ENCODE data around the gene CDC26.
"Not testable (repeated sequence)": the region's sequence is repeated elsewhere in the genome, so short reads cannot be mapped to it uniquely, and the experiment has no call there.

The CDC26 gene

DNA sequence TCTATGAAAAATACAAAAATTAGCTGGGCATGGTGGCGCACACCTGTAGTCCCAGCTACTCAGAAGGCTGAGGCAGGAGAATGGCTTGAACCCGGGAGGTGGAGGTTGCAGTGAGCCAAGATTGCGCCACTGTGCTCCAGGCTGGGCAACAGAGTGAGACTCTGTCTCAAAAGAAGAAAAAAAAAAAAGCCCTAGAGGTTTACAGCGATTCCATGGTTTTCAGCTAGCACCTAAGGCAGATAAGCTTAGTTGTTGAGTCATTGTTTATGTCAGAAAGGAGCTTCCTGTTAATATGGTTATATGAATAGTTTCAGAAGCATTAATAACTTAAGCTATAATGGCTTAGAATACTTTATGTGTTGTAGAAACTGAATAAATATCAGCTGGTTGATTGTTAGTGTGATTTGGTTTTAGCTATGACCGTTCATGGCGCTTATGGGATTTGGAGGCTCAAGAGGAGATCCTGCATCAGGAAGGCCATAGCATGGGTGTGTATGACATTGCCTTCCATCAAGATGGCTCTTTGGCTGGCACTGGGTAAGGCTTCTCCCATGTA is 14.8 kb upstream of the CDC26 start:
- no peak for DNase-seq

- DNase-seq = no peak
These were observed 13.7 kb upstream of the CDC26 start for GRCh38 chr9:113289091-113289490.

DNA sequence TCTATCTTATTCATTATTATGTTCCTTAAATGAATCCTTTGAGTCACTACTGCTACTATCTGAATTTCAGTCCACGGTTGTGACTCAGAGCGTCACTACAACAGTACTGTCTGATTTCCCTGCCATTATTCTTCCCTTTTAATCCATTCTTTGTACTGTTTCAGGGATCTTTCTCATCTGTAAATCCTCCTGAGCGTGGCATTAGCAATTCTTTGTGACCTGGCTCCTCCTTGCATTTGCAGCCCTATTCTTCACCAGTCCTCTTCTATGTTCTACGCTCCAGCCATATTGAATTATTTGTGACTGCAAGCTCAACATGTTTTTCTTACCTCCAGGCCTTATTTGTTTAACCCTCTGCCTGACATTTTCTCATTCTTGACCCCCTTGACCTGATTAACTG is 6.0 kb upstream of the CDC26 start:
- DNase-seq = no peak

GRCh38 chr9:113278840-113279239 is 3.5 kb upstream of the CDC26 start:
- DNase-seq = no peak

- DNase-seq = peak; percentile 61
These were observed 757 bp downstream of the CDC26 start for GRCh38 chr9:113274474-113275156.

DNA sequence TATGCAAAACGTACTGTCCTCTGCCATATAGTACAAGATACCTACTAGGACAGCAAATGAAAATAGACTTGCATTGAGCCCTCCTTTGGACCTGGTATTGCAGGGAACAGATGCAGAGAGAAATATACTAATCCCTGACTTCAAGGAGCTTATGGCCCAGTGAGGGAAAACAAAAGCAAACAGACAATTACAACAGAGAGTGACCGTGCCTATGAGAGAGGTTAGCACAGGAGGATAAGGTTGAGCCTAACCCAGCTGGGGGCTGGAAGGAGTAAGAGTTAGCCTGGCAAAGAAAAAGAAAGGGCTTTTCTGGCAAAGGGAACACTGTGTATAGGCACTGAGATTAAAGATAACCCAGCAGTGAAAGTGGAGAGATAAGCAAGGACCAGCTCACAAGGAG is 5.5 kb downstream of the CDC26 start:
- no peak for DNase-seq

- DNase-seq = no peak
These were observed 6.0 kb downstream of the CDC26 start for GRCh38 chr9:113269355-113269754.

DNA sequence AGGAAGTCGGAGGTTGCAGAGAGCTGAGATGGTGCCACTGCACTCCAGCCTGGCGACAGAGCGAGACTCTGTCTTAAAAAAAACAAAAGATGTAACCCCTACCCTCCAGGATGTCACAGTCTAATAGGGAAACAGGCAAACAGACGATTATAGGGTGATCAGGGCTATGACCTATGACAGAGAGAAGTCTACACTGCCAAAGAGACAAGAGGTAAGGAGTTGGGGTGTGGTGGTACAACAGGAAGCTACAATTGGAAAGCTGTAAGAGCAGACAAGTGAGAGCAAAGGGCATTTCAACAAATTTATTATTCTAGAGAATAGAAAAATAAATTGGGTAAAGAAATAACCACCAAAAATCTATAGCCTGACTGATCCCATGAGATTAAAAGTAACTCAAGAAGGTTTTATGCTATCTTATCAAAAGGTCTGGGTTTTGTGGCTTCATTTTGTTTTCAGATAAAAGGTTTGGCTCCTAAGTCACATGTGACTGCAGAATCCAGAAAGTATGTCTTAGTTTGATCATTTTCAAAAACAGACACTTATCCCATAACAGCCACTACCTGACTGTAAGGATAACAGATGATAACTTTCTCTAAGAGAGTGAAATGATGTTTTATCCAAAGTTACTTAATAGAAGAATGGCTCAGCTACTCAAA is 7.3 kb downstream of the CDC26 start:
- DNase-seq = no peak

DNA sequence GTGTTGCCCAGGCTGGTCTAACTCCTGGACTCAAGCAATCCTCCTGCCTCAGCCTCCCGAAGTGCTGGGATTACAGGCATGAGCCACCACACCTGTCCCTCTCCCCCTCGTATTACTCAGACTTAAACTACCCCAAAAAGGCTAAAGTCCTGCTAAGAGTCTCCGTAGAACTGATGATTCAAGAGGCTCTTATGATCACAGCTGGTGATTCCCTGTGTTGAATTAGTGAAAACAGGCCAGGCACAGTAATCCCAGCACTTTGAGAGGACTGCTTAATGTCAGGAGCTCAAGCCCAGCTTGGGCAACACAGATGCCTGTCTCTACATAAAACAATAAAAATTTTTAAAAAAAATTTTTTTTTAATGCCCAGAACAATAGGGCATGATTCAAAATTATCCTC is 9.2 kb downstream of the CDC26 start:
- no peak for DNase-seq

DNA sequence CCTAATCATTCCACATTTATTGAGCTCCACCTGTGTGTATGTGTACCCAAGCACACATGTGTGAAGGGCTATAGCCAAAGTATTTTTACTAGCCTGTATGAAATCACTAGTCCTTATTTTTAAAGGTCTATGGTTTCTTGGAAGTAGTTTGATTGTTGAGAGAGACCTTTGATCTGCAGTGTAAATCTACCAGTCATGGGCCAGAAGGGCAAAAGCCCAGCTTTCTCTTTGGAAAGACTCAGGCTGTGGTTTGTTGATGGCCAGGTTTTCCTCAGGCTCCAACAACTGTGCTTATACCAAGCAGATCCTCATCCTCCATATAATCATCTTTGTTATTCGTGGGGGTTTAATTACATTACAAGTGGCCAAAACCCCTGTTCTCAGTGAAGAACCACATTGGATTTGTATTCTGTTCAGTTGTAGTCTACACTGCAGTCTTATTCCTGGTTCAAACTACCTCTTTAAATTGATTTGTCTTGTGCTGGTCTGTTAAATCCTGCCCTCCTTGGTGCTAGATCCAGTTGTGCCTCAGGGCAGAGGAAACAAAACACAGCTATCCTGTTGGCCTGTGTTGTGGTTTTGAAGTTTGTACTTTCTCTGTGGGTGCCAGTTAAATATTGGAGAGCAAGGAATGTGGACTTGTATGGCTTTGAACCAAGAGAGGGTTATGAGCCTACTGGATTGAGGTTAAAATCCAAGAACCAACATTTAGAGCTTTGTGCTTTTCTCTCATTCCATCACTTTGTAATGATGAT is 13.3 kb downstream of the CDC26 start:
- DNase-seq = no peak

DNA sequence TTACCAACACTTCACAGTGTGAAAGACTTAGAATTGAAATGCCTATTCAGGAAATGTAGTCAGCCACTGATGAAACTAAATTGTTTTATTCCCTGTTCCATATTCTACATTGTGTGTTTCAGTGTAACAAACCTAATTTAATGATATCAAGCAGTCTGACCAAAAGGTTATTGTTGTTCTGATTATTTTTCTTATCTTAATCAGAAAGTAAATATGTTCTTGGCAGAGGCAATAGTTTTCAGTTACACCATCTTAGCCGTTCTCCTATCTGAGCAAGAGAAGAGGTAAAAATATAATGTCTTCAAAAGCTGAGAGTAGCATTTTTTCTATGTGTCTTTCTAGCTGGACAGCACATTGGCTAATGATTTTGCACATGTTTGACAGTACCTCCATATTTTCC is 17.1 kb downstream of the CDC26 start:
- DNase-seq = no peak

- no peak for DNase-seq
These were observed 17.5 kb downstream of the CDC26 start for GRCh38 chr9:113257863-113258262.

DNA sequence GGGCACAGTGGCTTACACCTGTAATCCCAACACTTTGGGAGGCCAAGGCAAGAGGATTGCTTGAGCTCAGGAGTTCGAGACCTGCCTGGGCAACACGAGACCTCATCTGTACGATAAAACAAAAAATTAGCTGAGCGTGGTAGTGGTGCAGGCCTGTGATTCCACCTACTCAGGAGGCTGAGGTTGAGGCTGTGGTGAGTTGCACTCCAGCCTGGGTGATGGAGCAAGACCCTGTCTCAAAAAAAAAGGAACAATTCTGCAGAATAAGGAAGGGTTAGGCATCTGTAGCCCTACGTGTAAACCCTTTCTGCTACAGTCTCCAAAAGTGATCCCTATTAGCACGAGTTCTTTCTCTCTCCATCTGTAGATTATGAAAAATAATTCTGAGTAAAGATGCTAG is 19.9 kb downstream of the CDC26 start:
- DNase-seq = no peak

- DNase-seq = no peak
These were observed 20.4 kb downstream of the CDC26 start for GRCh38 chr9:113254991-113255390.

- no peak for DNase-seq
These were observed 24.6 kb downstream of the CDC26 start for GRCh38 chr9:113250807-113251206.

- DNase-seq = not testable (repeated sequence)
These were observed 25.7 kb downstream of the CDC26 start for GRCh38 chr9:113249661-113250060.

DNA sequence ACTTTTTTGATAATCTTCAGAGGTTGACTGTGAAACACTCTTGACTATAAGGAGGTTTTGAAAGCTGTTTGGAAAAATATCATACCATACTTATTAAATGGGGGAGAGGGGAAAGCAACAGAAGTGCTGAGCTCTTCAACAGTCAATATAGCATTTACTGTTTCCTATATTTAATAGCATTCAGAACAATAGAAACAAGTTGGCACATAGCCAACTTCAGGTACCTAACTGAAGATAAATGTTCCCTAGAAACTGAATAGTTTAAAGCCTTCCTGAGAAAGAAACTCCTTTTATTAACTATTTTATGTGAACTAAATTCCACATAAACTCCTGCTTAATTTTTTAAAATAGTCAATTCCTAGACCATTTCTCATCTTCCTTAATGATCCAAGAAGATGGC is 27.7 kb downstream of the CDC26 start:
- DNase-seq = no peak

DNA sequence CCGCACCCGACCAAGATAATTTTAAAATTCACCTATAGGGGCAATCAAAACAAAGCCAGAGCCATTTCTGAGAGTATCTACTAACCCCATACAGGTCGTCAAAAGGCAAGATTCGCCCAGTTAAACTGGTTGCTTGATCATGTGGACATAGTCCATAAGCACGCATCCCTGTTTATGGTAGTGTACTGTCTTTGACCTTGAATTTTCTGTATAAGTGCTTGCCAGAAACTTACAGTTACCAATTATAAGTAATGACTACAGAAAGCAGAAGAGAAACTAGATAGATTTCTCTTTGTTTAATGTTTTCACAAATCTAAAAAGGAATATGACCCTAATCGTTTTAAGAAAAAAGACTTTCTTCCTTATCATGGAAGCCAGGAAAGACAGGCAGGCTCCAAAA is 28.4 kb downstream of the CDC26 start:
- DNase-seq = no peak

DNA sequence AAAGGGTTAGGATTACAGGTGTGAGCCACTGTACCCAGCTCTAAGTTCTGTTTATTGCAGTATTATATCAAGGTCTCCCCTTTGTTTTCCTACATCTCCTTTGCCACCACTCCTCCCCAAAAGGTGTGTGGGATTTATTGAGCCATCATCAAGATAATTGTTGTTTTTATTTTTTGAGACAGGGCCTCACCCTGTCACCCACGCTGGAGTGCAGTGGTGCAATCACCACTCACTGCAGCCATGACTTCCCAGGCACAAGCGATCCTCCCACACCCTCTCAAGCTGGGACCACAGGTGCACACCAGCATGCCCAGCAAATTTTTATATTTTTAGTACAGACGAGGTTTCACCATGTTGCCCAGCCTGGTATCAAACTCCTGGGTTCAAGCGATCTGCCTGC is 29.5 kb downstream of the CDC26 start:
- no peak for DNase-seq

DNA sequence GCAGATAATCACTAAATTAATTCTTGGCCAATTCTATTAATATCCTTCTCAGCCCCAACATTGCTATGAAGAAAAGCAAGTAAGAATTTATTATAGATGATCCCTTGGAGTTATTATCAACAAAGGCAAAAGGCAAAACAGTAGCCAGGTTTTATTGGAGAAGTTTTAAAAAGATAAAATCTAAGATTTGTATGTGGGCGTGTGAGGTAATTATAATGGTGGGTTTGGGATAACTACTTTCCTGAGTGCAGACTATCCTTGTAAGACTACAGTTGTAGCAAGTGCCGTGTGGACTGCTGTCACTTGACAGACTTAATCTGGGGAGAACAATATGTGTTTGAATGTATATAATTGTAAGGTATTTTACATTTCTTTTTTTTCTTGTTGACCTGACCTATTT is 30.8 kb downstream of the CDC26 start:
- no peak for DNase-seq

DNA sequence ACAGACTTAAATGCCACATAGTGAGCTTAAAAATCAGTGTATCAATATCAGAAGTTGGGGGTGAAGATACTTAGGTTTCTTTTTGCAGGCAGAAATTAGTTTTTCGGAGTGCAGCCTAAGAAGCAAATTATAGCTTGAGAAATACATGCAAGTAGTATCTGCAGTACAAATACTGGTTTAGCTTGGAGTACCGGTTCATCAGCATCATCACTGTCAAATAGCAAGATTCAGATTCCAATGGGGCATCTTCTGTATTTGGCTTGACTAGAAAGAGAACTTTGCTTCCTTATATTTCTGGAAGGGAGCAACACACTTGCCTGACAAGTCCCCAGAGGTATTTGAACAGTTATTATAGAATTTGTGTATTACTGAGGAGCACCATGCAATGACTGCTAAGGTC is 34.2 kb downstream of the CDC26 start:
- no peak for DNase-seq

GRCh38 chr9:113238859-113239232 is 36.5 kb downstream of the CDC26 start:
- no peak for DNase-seq

- DNase-seq = no peak
These were observed 37.0 kb downstream of the CDC26 start for GRCh38 chr9:113238202-113238858.

Measured in fibroblast of skin of right biceps (primary cell).